Heart right ventricle (tissue), 16 donors: ENCODE measurements around the gene ARHGAP22. TPM values are rescaled to one million over a fixed set of nuclear protein-coding genes. Genes with fewer than 3 reads are reported as not detected.

Experiments
- ATAC-seq, 8 donors: fragments of 200-7000 bp; cut with Tn5 transposase; one replicate each; pipeline ENCODE4 v1.9.1; 2020; ENCODE audit warnings: mild to moderate bottlenecking in 8 of 8, moderate library complexity in 8 of 8, moderate number of reproducible peaks in 1 of 8
- DNase-seq, 2 donors: peaks; one replicate each; pipeline ENCODE4 v3.0.0-alpha.2; 2020
- H3K27ac ChIP-seq, 10 donors: fragments of 200-600 bp; sonication (generic) in 2 of 10; one replicate each; pipeline versions ENCODE4 v1.5.0 to v1.8.0; 2020 to 2022; ENCODE audit warnings: mild to moderate bottlenecking in 3 of 10
- H3K27me3 ChIP-seq, 7 donors: fragments of 200-600 bp; one replicate each; pipeline ENCODE4 v1.8.0; 2021 to 2022; ENCODE audit warnings: mild to moderate bottlenecking in 2 of 7
- H3K36me3 ChIP-seq, 9 donors: fragments of 200-600 bp; sonication (generic) in 1 of 9; one replicate each; pipeline versions ENCODE4 v1.5.0 to v1.8.0; 2020 to 2022; ENCODE audit warnings: mild to moderate bottlenecking in 2 of 9
- H3K4me1 ChIP-seq, 9 donors: fragments of 200-600 bp; sonication (generic) in 1 of 9; one replicate each; pipeline versions ENCODE4 v1.5.0 to v1.8.0; 2020 to 2022; ENCODE audit warnings: mild to moderate bottlenecking in 4 of 9
- H3K4me3 ChIP-seq, 10 donors: fragments of 200-600 bp; sonication (generic) in 2 of 10; one replicate each; pipeline versions ENCODE4 v1.5.0 to v1.8.0; 2020 to 2022; ENCODE audit warnings: mild to moderate bottlenecking in 7 of 10, moderate library complexity in 2 of 10
- H3K9me3 ChIP-seq, 11 donors: fragments of 200-600 bp in 10 of 11; sonication (generic) in 2 of 11; one replicate each; pipeline versions ENCODE4 v1.5.0 to v1.8.0; 2013 to 2022; ENCODE audit warnings: mild to moderate bottlenecking in 2 of 11, control low read depth in 1 of 11, moderate library complexity in 1 of 11
- WGBS, 2 donors: extraction: QIAGEN DNeasy Blood & Tissue Kit; methylation state at CpG; one replicate each; pipeline ENCODE4 v1.1.7; 2013; ENCODE audit warnings: inconsistent platforms in 1 of 2; 5-methylcytosine and 5-hydroxymethylcytosine counted together
- intact Hi-C, 10 donors: fragments of 100-400 bp; cut with DNase I; formaldehyde crosslinking; loops; one replicate each; pipeline versions ENCODE4 v1.11.1 to v1.14.2; 2022
- polyA plus RNA-seq, 2 donors: library from polyadenylated mRNA; stranded (reverse); fragments of 200-250 nt; gene quantifications; one replicate each; pipeline ENCODE4 v1.2.3, GENCODE V29; 2013
- total RNA-seq, 10 donors: library from RNA; stranded (reverse); fragmentation: NEBNext Ultra II Directional in 3 of 10; extraction: Animal tissue kit (Norgen Biotek cat#: 25700) in 3 of 10; gene quantifications; one replicate each; pipeline versions ENCODE4 v1.2.1 to v1.2.4, GENCODE V29; 2021 to 2023
- TF ChIP-seq, protein P1 (sequence below), 9 donors: fragments of 200-600 bp; sonication (generic) in 2 of 9; IDR thresholded peaks; one replicate each; pipeline versions ENCODE4 v1.5.0 to v1.8.0; 2021 to 2022; ENCODE audit warnings: antibody characterized with exemption in 9 of 9, mild to moderate bottlenecking in 5 of 9, moderate library complexity in 1 of 9
- donor health status: Arrhythmogenic right ventricular cardiomyopathy.
- donor health status: ischemic (EF 13 %, LVEDD 7.1; RV severe dilation, severe dysfunction).
- donor health status: healthy with polysubstance abuse.
- donor health status: DM: no; HTN: yes; CAD: no.
- donor health status: DM: no; HTN: no; CAD: no.
- donor health status: ischemic (EF 25% LVEDD 6.9; RV normal size, moderate dysfunction).
- donor health status: ischemic (EF 25% LVEDD 5.7; RV mildly dilated, moderate dysfunction).
- donor health status: healthy.
- donor health status: DM: yes; HTN: yes; CAD: no.
- donor health status: Ischemic cardiomyopathy.
- donor health status: ischemic (EF 35%, LVEDD 5.7; RV mildly dilated, moderate dysfunction).
- donor health status: nonischemic (EF 11% LVEDD 7.7; RV severe dilation, severe dysfunction).
- donor health status: DM: yes; HTN: yes; CAD: no.
- donor health status: PGD.
- donor health status: ischemic (EF 29% LVEDD 5.4; RV normal size, mild dysfunction).
- donor health status: nonischemic (EF 23%, LVEDD 6.1; RV moderate dilation, normal function).

ARHGAP22 gene
- total and polyA plus RNA-seq, 12 donors: 1.5 to 9.3 (median 2.8) TPM

DNA sequence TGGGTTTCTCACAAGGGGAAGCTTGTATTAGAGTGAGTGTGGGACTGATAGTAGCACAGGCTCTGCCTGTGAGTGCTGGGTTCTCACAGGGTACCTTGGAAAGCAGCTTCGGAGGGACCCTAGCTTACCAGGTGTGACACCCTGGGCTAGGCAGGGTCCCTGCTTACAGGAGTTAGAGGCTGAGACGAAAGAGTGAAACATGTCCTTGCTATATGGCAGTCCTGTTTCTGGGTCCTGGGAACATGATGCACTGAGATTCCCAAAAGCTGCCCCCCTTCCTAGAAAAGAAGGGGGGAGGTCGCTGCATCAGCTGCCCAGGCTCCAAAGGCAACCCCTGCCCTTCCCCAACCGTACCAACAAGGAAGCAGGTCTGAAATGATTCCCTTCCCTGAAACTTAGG, 6.3 kb upstream of the ARHGAP22 start:
- ATAC-seq (no peak), DNase-seq (no peak)
- intact Hi-C loops: loop anchor here in 1 of 10 donors (5.0 kb wide), 1 partner anchor 41 kb away; no protein-coding TSS in a partner anchor
- TF ChIP-seq, protein P1, sequence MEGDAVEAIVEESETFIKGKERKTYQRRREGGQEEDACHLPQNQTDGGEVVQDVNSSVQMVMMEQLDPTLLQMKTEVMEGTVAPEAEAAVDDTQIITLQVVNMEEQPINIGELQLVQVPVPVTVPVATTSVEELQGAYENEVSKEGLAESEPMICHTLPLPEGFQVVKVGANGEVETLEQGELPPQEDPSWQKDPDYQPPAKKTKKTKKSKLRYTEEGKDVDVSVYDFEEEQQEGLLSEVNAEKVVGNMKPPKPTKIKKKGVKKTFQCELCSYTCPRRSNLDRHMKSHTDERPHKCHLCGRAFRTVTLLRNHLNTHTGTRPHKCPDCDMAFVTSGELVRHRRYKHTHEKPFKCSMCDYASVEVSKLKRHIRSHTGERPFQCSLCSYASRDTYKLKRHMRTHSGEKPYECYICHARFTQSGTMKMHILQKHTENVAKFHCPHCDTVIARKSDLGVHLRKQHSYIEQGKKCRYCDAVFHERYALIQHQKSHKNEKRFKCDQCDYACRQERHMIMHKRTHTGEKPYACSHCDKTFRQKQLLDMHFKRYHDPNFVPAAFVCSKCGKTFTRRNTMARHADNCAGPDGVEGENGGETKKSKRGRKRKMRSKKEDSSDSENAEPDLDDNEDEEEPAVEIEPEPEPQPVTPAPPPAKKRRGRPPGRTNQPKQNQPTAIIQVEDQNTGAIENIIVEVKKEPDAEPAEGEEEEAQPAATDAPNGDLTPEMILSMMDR (IDR thresholded peaks at IDR 0.05): no peak
- no peak overlapping the region for H3K27ac ChIP-seq
- 78 to 84% methylated on average over 4 of the region's 4 CpGs for WGBS, 2 donors
- H3K27me3 ChIP-seq: no peaks in the 10 kb centered on the region
- peaks cover 0 to 53% (median 13%) of the 10 kb centered on the region in 9 donors for H3K4me1 ChIP-seq
- peaks cover 0 to 14% (median 4%) of the 10 kb centered on the region in 11 donors for H3K9me3 ChIP-seq
- no peak overlapping the region for H3K4me3 ChIP-seq
- no peaks in the 10 kb centered on the region for H3K36me3 ChIP-seq

DNA sequence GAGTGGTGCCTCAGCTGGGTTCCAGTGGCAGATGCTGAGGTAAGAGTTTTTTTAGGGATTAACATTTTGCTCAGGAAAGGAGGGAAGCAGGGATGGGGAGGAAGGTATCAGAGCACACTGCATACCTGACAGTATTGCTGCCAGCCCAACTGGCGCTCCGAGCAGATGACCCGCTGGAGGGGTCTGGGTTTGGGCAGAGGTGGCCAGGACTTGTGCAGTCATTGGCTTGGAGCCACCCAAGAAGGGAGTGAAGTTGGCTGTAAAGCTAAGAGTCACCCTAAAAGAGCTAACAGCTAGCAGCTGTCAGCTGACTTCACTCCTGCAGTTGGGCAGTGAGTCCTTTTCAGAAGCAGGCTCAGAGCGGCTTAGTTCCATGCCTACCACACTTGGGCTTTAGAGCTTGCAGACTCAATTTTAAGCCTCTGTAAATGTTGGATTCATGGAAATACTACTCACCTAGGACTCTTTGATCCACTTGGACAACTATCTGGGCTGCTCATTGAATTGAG, 5.8 kb upstream of the ARHGAP22 start:
- 91 to 92% methylated on average over 4 of the region's 4 CpGs for WGBS, 2 donors
- TF ChIP-seq, protein P1 (IDR thresholded peaks at IDR 0.05): no peak
- no peaks in the 10 kb centered on the region for H3K27me3 ChIP-seq
- no peak for ATAC-seq
- DNase-seq: no peak
- H3K4me3 ChIP-seq: no peak overlapping the region
- H3K36me3 ChIP-seq: no peaks in the 10 kb centered on the region
- H3K27ac ChIP-seq: no peak overlapping the region
- H3K4me1 ChIP-seq: peaks cover 0 to 58% (median 13%) of the 10 kb centered on the region in 9 donors
- peaks cover 0 to 9% (median 0%) of the 10 kb centered on the region in 11 donors for H3K9me3 ChIP-seq
- intact Hi-C loops: loop anchor here in 1 of 10 donors (5.0 kb wide), 1 partner anchor 42 kb away; no protein-coding TSS in a partner anchor

DNA sequence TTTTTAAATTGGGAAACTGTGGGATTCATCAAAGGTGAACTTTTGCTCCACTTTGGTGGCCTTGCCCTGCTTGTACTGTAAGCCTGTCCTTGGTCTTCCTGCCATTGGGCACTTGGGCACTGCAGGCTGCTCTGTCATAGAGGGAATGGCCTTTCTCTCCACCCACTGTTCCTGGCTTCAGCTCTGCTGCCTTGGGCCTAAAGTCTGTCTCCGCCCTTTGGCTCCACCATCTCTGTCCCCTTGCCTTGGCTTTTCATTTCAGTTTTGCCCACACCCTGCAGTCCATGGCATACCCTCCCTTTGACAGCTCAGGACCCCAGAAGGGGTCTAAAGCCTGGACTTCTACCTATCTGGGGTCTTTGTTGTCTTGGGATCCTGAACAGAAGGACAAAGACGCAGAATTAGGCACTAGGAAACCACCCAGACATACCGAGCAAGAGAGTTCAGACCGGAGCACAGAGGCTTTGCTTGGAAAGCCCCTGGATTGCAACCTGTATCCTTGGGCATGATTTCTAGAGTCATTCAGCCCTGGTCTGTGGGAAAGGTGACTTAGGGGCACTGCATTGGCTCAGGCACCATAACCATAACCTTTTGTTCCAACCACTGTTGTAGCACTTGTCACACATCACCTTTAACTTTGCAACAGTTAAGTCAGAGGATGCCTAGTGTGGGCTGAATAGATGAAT, 5.2 kb upstream of the ARHGAP22 start:
- intact Hi-C loops: loop anchor here in 6 of 10 donors (2.0 to 10.0 kb wide), 5 partner anchors 42 to 58 kb away; no protein-coding TSS in a partner anchor
- WGBS, 2 donors: 93 to 94% methylated on average over 4 of the region's 4 CpGs
- TF ChIP-seq, protein P1 (IDR thresholded peaks at IDR 0.05): no peak
- Histone ChIP-seq H3K4me3 (no peak overlapping the region), H3K4me1 (peaks cover 0 to 62% (median 13%) of the 10 kb centered on the region in 9 donors), H3K9me3 (peaks cover 0 to 3% (median 0%) of the 10 kb centered on the region in 11 donors), H3K27me3 (peaks cover 0 to 2% (median 0%) of the 10 kb centered on the region in 7 donors), H3K36me3 (no peaks in the 10 kb centered on the region), H3K27ac (no peak overlapping the region)
- no peak for ATAC-seq
- no peak for DNase-seq

DNA sequence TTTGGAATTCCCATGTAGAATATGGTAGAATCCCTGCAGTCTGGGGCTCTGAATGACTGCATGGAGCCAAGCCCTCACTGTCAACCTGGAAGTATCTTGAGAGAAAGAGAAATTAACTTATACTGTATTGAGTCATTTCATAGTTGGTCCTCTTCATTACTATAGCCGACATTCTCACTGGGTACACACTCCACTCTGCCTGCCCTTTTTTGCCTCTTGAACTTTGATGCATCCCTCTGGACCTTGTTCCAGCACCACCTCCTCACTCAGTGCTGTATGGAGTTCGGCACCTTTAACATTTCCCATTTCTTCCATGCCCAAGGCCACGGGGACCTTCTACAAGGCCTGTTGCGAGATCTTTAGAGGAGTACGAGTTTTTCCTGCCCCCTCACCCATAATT, 4.6 kb upstream of the ARHGAP22 start:
- no peak for ATAC-seq
- TF ChIP-seq, protein P1 (IDR thresholded peaks at IDR 0.05): no peak
- intact Hi-C loops: loop anchor here in 5 of 10 donors (2.0 to 10.0 kb wide), 4 partner anchors 47 to 57 kb away; no protein-coding TSS in a partner anchor
- WGBS, 2 donors: 90 to 93% methylated on average over 5 of the region's 5 CpGs
- no peak for DNase-seq
- Histone ChIP-seq H3K27ac (no peak overlapping the region), H3K4me1 (peaks cover 0 to 62% (median 13%) of the 10 kb centered on the region in 9 donors), H3K36me3 (no peaks in the 10 kb centered on the region), H3K27me3 (peaks cover 0 to 8% (median 0%) of the 10 kb centered on the region in 7 donors), H3K4me3 (no peak overlapping the region), H3K9me3 (no peaks in the 10 kb centered on the region)
